ENCODE measurements around the gene PARP8. TPM values are rescaled to one million over a fixed set of nuclear protein-coding genes. Genes with fewer than 3 reads are reported as not detected.

The PARP8 gene
- total RNA-seq, 1 experiment from 2014 or later = 23.2 TPM

DNA sequence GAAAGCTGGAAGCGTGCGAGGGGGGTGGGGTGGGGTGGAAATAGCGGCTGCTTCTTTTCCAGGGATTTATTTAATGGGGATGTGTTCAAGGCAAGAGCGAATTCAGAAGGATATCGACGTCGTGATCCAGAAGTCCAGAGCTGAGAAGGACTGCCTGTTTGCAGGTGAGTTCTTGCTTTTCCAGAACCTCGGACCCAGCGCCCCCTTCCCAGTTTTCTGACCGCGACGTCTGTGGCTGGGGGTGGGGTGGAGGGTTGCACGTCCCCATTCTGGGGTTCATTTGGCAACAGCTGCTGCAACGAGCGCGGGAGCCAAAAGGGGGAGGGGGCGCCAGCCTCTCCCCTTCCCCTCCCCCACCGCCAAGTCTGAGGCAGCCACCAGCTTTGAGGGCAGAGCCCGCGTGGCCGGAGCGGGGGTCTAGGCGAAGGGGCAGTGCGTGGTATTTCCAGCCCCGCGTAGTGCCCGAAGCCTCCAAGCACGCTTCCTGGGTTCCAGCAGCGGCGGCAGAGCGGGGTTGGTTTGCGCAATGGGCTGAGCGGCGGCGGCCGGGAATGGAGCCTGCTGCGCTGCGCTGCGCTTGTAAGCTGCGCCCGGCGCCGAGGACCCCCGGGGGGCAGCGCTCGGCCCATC lies 701 bp downstream of the PARP8 start (continued):
- TF ChIP-seq, protein P1, sequence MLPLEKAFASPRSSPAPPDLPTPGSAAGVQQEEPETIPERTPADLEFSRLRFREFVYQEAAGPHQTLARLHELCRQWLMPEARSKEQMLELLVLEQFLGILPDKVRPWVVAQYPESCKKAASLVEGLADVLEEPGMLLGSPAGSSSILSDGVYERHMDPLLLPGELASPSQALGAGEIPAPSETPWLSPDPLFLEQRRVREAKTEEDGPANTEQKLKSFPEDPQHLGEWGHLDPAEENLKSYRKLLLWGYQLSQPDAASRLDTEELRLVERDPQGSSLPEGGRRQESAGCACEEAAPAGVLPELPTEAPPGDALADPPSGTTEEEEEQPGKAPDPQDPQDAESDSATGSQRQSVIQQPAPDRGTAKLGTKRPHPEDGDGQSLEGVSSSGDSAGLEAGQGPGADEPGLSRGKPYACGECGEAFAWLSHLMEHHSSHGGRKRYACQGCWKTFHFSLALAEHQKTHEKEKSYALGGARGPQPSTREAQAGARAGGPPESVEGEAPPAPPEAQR (CRISPR knock-in tag; IDR thresholded peaks at IDR 0.05) = no peak
- TF ChIP-seq GTF2I (CRISPR knock-in tag; conservative IDR thresholded peaks at IDR 0.05) (no peak), ETV6 (CRISPR knock-in tag; IDR thresholded peaks at IDR 0.05) (0 out of 2 replicates have a peak, but pooled peaks have one; percentile 20), NR2C2 (CRISPR knock-in tag; IDR thresholded peaks at IDR 0.05) (no peak), CREM (CRISPR knock-in tag; IDR thresholded peaks at IDR 0.05) (peak; percentile 36; the same call in 1 of the 2 replicates), TCF7 (CRISPR knock-in tag; IDR thresholded peaks at IDR 0.05; ENCODE audit: low read depth) (0 out of 2 replicates have a peak, but pooled peaks have one; percentile 13), ZNF121 (CRISPR knock-in tag; IDR thresholded peaks at IDR 0.05) (0 out of 2 replicates have a peak, but pooled peaks have one; percentile 24), NFE2L1 (CRISPR knock-in tag; IDR thresholded peaks at IDR 0.05) (no peak), ZNF232 (CRISPR knock-in tag; IDR thresholded peaks at IDR 0.05) (0 out of 2 replicates have a peak, but pooled peaks have one; percentile 30), RELA (CRISPR knock-in tag; IDR thresholded peaks at IDR 0.05; ENCODE audit: borderline replicate concordance) (0 out of 2 replicates have a peak, but pooled peaks have one; percentile 12), TEAD4 (CRISPR knock-in tag; IDR thresholded peaks at IDR 0.05) (no peak), ELF4 (CRISPR knock-in tag; IDR thresholded peaks at IDR 0.05; ENCODE audit: low read depth) (no peak)
- TF ChIP-seq, protein P2, sequence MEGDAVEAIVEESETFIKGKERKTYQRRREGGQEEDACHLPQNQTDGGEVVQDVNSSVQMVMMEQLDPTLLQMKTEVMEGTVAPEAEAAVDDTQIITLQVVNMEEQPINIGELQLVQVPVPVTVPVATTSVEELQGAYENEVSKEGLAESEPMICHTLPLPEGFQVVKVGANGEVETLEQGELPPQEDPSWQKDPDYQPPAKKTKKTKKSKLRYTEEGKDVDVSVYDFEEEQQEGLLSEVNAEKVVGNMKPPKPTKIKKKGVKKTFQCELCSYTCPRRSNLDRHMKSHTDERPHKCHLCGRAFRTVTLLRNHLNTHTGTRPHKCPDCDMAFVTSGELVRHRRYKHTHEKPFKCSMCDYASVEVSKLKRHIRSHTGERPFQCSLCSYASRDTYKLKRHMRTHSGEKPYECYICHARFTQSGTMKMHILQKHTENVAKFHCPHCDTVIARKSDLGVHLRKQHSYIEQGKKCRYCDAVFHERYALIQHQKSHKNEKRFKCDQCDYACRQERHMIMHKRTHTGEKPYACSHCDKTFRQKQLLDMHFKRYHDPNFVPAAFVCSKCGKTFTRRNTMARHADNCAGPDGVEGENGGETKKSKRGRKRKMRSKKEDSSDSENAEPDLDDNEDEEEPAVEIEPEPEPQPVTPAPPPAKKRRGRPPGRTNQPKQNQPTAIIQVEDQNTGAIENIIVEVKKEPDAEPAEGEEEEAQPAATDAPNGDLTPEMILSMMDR (IDR thresholded peaks at IDR 0.05) = no peak
- TF ChIP-seq, protein P3, sequence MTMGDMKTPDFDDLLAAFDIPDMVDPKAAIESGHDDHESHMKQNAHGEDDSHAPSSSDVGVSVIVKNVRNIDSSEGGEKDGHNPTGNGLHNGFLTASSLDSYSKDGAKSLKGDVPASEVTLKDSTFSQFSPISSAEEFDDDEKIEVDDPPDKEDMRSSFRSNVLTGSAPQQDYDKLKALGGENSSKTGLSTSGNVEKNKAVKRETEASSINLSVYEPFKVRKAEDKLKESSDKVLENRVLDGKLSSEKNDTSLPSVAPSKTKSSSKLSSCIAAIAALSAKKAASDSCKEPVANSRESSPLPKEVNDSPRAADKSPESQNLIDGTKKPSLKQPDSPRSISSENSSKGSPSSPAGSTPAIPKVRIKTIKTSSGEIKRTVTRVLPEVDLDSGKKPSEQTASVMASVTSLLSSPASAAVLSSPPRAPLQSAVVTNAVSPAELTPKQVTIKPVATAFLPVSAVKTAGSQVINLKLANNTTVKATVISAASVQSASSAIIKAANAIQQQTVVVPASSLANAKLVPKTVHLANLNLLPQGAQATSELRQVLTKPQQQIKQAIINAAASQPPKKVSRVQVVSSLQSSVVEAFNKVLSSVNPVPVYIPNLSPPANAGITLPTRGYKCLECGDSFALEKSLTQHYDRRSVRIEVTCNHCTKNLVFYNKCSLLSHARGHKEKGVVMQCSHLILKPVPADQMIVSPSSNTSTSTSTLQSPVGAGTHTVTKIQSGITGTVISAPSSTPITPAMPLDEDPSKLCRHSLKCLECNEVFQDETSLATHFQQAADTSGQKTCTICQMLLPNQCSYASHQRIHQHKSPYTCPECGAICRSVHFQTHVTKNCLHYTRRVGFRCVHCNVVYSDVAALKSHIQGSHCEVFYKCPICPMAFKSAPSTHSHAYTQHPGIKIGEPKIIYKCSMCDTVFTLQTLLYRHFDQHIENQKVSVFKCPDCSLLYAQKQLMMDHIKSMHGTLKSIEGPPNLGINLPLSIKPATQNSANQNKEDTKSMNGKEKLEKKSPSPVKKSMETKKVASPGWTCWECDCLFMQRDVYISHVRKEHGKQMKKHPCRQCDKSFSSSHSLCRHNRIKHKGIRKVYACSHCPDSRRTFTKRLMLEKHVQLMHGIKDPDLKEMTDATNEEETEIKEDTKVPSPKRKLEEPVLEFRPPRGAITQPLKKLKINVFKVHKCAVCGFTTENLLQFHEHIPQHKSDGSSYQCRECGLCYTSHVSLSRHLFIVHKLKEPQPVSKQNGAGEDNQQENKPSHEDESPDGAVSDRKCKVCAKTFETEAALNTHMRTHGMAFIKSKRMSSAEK (CRISPR knock-in tag; IDR thresholded peaks at IDR 0.05; ENCODE audit: borderline replicate concordance) = no peak
- TF ChIP-seq, protein P4, sequence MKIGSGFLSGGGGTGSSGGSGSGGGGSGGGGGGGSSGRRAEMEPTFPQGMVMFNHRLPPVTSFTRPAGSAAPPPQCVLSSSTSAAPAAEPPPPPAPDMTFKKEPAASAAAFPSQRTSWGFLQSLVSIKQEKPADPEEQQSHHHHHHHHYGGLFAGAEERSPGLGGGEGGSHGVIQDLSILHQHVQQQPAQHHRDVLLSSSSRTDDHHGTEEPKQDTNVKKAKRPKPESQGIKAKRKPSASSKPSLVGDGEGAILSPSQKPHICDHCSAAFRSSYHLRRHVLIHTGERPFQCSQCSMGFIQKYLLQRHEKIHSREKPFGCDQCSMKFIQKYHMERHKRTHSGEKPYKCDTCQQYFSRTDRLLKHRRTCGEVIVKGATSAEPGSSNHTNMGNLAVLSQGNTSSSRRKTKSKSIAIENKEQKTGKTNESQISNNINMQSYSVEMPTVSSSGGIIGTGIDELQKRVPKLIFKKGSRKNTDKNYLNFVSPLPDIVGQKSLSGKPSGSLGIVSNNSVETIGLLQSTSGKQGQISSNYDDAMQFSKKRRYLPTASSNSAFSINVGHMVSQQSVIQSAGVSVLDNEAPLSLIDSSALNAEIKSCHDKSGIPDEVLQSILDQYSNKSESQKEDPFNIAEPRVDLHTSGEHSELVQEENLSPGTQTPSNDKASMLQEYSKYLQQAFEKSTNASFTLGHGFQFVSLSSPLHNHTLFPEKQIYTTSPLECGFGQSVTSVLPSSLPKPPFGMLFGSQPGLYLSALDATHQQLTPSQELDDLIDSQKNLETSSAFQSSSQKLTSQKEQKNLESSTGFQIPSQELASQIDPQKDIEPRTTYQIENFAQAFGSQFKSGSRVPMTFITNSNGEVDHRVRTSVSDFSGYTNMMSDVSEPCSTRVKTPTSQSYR (CRISPR knock-in tag; IDR thresholded peaks at IDR 0.05) = peak; percentile 87; the same call in 1 of the 2 replicates
- TF ChIP-seq, protein P5, sequence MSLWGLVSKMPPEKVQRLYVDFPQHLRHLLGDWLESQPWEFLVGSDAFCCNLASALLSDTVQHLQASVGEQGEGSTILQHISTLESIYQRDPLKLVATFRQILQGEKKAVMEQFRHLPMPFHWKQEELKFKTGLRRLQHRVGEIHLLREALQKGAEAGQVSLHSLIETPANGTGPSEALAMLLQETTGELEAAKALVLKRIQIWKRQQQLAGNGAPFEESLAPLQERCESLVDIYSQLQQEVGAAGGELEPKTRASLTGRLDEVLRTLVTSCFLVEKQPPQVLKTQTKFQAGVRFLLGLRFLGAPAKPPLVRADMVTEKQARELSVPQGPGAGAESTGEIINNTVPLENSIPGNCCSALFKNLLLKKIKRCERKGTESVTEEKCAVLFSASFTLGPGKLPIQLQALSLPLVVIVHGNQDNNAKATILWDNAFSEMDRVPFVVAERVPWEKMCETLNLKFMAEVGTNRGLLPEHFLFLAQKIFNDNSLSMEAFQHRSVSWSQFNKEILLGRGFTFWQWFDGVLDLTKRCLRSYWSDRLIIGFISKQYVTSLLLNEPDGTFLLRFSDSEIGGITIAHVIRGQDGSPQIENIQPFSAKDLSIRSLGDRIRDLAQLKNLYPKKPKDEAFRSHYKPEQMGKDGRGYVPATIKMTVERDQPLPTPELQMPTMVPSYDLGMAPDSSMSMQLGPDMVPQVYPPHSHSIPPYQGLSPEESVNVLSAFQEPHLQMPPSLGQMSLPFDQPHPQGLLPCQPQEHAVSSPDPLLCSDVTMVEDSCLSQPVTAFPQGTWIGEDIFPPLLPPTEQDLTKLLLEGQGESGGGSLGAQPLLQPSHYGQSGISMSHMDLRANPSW (CRISPR knock-in tag; conservative IDR thresholded peaks at IDR 0.05; ENCODE audit: low read depth) = no peak
- TF ChIP-seq, protein P6, sequence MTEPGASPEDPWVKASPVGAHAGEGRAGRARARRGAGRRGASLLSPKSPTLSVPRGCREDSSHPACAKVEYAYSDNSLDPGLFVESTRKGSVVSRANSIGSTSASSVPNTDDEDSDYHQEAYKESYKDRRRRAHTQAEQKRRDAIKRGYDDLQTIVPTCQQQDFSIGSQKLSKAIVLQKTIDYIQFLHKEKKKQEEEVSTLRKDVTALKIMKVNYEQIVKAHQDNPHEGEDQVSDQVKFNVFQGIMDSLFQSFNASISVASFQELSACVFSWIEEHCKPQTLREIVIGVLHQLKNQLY (CRISPR knock-in tag; IDR thresholded peaks at IDR 0.05) = no peak
- TF ChIP-seq, protein P7, sequence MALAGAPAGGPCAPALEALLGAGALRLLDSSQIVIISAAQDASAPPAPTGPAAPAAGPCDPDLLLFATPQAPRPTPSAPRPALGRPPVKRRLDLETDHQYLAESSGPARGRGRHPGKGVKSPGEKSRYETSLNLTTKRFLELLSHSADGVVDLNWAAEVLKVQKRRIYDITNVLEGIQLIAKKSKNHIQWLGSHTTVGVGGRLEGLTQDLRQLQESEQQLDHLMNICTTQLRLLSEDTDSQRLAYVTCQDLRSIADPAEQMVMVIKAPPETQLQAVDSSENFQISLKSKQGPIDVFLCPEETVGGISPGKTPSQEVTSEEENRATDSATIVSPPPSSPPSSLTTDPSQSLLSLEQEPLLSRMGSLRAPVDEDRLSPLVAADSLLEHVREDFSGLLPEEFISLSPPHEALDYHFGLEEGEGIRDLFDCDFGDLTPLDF (CRISPR knock-in tag; IDR thresholded peaks at IDR 0.05) = no peak
- TF ChIP-seq, protein P8, sequence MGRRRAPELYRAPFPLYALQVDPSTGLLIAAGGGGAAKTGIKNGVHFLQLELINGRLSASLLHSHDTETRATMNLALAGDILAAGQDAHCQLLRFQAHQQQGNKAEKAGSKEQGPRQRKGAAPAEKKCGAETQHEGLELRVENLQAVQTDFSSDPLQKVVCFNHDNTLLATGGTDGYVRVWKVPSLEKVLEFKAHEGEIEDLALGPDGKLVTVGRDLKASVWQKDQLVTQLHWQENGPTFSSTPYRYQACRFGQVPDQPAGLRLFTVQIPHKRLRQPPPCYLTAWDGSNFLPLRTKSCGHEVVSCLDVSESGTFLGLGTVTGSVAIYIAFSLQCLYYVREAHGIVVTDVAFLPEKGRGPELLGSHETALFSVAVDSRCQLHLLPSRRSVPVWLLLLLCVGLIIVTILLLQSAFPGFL (CRISPR knock-in tag; IDR thresholded peaks at IDR 0.05; ENCODE audit: borderline replicate concordance) = no peak
- TF ChIP-seq, protein P9, sequence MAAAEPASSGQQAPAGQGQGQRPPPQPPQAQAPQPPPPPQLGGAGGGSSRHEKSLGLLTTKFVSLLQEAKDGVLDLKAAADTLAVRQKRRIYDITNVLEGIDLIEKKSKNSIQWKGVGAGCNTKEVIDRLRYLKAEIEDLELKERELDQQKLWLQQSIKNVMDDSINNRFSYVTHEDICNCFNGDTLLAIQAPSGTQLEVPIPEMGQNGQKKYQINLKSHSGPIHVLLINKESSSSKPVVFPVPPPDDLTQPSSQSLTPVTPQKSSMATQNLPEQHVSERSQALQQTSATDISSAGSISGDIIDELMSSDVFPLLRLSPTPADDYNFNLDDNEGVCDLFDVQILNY (CRISPR knock-in tag; IDR thresholded peaks at IDR 0.05) = peak; percentile 67; the same call in 1 of the 2 replicates

Data from WTC11 (cell line).